Mesenteric fat pad (tissue), 1 donor: Measurements from ENCODE around the gene TOMM7. TPM values are rescaled to one million over a fixed set of nuclear protein-coding genes. Genes with fewer than 3 reads are reported as not detected.
"Not testable (repeated sequence)": the region's sequence is repeated elsewhere in the genome, so short reads cannot be mapped to it uniquely, and the experiment has no call there.

Source experiments
- DNase-seq: peaks from one replicate; pipeline ENCODE4 v3.0.0-alpha.2; 2020; ENCODE audit warnings: low spot score
- total RNA-seq: library from RNA; stranded (reverse); fragmentation: NEBNext Ultra II Directional; extraction: Animal tissue kit (Norgen Biotek cat#: 25700); gene quantifications from one replicate; pipeline ENCODE4 v1.2.1, GENCODE V29; 2021
- donor health status: DM: yes; HTN: yes; CAD: no.

TOMM7 gene
- total RNA-seq, 1 donor from 2014 or later, result 248 TPM

DNA sequence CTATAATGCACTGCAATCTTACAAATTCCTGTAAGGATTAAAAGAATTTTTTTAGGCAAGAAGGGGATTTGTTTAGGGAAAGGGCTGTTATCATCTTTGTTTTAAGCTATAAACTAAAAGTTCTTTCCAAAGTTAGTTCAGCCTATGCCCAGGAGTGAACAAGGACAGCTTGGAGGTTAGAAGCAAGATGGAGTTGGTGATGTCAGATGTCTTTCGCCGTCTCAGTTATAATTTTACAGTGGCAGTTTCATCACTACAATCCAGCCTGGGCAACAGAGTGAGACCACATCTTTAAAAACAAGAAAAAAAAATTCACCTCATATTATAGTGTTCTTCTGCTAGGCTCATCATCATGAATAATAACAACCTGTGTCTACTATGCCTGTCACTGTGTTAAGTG is 2.1 kb upstream of the TOMM7 start:
- DNase-seq, result no peak

DNA sequence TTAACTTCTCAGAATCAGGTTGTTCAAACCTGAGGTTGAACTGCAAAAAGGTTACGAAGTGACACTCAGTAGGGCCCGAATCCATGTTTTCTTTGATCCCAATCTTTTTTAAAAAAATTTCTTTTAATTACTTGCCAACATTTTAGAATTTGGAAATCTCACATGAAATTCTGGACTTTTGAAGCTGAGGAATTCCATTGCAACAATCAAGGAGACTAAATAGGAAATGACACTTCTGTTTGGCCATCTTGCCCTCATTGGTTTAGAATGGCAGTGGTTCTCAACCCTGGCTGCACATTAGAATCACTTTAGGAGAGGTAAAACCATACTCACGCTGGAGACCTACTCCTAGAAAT is 471 bp upstream of the TOMM7 start:
- DNase-seq, result no peak

DNA sequence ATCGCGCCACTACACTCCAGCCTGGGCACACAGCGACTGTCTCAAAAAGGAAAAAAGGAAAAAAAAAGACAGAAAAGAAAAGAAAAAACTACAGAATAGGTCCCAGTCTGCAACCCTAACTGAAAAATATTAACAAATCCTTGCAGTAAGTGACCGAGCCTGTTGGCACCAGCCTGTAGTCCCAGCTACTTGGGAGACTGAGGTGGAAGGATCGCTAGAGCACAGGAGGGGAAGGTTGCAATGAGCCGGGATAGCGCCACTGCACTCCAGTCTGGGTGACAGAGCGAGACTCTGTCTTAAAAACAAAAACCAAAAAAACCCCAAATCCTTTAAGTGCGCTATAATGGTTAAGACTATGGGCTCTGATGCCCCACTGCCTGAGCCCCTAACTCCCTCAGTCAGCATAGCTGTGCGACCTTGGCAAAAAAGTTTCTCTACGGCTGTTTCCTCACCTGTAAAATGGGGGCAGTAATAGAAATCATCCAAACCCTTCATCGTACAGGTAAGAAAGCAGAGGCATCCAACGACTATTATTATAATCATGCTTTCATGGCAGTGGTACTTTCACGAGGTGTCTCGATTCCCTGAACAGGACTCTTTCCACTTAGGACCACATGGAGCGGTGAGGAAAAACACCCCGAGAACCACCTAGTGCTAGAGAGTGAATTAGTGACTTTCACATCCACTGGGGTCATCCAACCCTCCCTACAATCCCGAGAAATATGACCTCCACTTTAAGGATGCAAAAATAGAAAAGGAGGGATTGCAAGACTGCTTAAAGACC is 755 bp downstream of the TOMM7 start:
- no peak for DNase-seq

GRCh38 chr7:22819476-22819875 is 3.2 kb downstream of the TOMM7 start:
- no peak for DNase-seq

GRCh38 chr7:22814261-22815208 is 8.1 kb downstream of the TOMM7 start:
- no peak for DNase-seq

- DNase-seq, result no peak
Measured at GRCh38 chr7:22812353-22812752, 10.3 kb downstream of the TOMM7 start.

DNA sequence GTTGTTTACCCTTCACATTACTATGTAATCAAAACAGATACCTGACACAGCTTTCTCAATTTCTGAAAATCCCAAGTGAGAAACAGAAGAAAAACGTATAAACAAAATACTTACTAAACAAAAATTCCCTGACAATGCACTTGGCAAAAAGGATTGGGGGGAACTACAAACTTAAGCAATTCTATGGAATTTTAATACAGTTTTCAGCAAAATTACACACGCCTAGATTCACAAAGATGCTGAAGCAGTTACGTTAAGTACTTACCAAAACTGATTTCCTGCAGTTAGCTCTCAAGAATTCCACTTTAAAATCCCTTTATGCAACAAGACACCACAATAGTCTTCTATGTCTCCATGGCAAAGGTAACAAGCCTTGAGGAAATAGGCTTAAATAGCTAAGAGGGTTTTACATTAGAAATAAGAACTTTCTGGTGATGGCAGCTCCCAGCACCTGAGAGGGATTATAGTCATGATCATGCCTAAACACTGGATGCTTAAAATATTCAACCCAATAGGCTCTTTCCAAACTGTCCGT is 10.8 kb downstream of the TOMM7 start:
- no peak for DNase-seq

DNA sequence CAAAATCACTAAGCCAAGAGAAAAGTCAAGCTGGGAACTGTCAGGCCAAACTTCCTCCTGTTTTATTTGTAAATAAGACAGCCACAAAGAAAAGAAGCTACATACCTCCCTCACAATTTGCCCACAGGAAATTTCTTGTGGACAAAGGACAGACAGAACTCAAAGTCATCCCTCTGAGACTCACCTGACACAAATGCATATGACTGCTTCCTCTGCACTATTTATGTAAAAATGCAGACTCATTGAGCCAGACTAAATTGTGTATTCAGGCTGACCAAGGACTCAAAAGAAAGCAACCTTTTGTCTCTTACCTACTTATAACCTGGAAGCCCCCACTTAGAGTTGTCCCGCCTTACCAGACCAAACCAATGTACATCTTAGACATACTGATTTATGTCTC is 11.8 kb downstream of the TOMM7 start:
- DNase-seq, result no peak

DNA sequence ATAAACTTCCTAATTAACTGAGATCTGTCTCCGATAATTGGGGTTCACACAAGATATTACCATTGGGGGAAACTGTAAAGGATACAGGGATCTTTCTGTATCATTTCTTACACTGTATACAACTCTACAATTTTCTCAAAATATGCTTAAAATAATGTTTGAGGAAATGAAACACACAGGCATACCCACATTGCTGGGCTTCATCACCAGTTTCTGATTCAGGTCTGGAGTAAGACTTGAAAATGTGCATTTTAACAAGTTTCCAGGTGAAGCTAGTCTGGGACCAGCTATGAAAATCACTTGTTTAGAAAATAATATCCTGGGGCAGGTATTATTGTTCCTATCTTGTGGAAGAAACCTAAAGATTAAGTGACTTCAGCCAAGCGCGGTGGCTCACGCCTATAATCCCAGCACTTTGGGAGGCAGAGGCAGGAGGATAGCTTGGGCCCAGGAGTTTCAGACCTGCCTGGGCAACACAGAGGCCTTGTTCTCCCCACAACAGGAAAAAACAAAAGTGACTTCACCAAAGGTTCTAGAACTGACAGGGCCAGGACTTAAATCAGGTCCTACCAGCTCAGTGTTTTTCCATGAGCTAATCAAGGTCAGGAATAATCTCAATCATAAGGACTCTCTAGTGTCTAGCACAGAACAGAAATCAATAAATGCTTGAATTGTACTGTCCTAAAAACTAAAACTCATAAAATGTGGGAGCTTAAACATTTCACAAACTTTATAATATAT is 12.6 kb downstream of the TOMM7 start:
- DNase-seq, result no peak

DNA sequence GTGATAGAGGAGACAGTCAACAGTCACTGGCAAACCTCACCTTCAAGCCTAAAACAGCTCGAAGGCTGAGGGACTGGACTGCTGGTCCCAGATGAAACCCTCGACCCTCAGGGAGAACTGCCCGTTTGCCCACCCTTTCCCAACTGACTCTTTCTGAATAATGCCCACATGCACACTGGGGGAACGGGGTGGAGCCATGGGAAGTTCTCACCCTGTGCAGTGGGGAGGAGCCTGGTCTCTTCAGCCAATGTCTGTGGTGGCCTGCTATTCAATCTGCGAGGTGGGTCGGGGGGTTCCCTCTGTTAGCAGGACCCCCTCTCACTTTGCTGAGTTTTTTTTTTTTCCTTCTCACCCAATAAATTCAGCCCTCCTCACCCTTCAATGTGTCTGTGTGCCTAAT is 14.5 kb downstream of the TOMM7 start:
- DNase-seq, result no peak

DNA sequence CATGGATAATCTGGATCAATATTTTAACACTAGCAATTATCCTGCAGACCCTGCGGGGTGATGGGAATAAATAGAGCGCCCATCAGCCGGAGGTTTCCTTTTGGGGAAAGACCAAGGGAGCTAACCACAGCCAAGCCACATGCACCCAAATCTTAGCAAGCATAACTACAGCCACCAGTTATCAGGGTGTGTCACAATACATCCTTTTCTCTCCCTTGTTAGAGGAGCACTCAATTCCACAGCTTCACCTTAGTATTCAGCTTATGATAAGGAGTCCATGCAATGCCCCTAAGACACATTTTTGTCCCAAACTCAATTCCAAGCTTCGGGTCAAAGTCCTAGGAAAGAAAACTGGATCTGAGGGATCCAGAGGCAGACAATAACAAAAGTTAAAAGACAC is 15.9 kb downstream of the TOMM7 start:
- DNase-seq, result no peak

DNA sequence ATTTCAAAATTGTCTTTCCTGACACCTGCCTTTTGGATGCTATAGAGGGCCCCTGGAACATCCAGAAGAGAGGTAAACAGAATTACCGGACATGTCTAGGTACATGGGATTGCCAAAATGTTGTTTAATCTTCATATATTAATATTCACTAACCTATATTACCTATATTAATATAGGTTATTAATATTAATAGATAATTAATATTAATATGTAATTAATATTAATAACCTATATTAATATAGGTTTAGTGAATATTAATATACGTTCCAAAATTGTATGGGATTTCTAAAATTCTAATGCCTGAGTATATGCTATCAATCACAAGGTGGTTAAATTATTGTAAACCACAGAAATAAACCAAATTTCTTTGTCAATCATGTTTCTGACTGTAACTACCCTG is 17.4 kb downstream of the TOMM7 start:
- DNase-seq, result no peak

- not testable (repeated sequence) for DNase-seq
Measured at GRCh38 chr7:22802831-22803230, 19.8 kb downstream of the TOMM7 start.

GRCh38 chr7:22802426-22802825 is 20.2 kb downstream of the TOMM7 start:
- no peak for DNase-seq

DNA sequence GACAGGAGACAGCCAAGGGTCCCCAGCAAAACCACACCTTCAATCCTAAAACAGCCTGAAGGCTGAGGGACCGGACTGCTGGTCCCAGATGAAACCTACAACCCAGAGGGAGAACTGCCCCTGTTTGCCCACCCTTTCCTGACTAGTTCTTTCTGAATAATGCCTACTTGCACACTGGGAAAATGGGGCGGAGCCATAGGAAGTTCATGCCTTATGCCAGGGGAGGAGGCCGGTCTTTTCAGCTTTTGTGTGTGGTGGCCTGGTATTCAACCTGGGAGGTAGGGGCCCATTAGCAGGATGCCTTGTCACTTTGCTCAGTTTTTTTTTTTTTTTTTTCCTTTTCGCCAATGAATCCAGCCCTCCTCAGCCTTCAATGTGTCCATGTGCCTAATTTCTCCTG is 20.7 kb downstream of the TOMM7 start:
- DNase-seq, result no peak

DNA sequence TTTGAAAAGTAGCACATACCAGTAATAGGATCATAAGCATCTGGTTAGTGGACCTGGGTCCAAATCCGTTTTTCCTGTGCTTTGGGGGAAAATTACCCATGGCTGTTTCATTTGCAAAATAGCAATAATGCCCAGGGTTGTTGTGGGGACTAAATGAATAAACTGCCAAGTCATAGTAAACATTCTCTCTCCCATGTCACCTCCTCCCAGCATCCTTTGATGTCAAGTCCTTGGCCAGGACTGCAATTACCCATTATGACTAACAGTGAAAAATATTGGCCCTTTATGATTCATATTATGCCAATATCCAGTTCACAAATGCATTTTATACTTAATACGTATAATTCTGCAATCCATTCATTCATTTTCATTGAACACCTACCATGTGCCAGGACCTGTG is 23.0 kb downstream of the TOMM7 start:
- no peak for DNase-seq

DNA sequence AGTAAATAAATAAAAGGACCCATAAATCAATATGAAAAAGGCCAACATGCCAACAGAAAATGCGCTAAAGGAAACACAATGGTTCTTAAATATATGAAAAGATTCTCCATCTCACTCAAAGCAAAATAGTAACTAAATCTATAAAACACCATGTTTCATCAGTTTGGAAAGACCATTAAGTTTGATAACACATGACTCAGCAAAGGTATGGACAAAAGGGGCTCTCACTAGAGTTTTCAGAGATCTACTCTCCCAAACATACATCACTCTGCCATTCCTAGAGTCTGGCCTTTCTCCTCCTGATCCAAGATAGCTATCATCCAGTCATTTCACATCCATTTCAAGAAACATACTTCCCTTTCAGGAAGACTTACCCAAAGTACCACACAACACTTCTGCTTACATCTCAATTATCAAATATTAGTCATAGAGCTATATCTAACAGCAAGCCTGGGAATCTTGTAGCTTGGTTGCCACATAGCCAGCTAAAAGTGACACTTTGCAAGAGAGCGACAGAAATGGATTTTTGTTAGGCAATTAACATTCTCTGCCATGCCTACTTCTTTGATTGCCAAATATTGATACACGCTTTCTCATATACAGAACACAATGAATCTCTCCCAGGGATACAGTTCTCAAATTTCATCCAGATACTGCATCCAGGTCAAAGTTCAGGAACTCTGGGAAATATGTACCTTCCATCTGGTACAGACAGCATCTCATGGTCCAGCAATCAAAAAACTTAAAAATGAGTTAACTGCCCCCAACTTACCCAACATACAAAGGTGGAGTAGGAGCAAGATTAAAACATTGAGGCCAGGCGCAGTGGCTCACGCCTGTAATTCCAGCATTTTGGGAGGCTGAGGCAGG is 28.8 kb downstream of the TOMM7 start:
- no peak for DNase-seq

- DNase-seq, result no peak
Measured at GRCh38 chr7:22791204-22792158, 31.2 kb downstream of the TOMM7 start.

DNA sequence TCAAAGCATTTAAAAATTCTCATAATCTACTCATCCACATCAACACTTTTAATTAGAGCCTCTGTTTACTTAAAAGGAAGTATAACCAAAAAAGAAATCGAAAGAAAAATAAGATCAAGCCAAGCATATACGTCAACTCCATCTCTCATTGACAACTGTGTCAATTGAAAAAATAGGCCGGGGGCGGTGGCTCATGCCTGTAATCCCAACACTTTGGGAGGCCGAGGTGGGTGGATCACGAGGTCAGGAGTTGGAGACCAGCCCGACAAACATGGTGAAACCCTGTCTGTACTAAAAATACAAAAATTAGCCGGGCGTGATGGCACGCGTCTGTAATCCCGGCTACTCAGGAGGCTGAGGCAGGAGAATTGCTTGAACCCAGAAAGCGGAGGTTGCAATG is 32.0 kb downstream of the TOMM7 start:
- not testable (repeated sequence) for DNase-seq
